AG10803 (cell line): ENCODE data around the gene SPOCK1.

ENCODE experiments used
- DNase-seq: peaks from one replicate; pipeline ENCODE4 v3.0.0; 2010; ENCODE audit warnings: low read depth
- H3K4me3 ChIP-seq: 2 replicates; pipeline ENCODE4 v1.5.1; 2011; ENCODE audit warnings: mild to moderate bottlenecking, low read length, control low read depth
- CTCF ChIP-seq: conservative IDR thresholded peaks from 2 replicates; pipeline ENCODE4 v1.5.1; 2011; ENCODE audit warnings: mild to moderate bottlenecking, low read length, control low read depth, inconsistent platforms

SPOCK1 gene

GRCh38 chr5:137296213-137296781, 202.8 kb downstream of the SPOCK1 start:
- no peak for DNase-seq
- no peak for TF ChIP-seq CTCF
- H3K4me3 ChIP-seq, result no peak overlapping the region

- DNase-seq, result no peak
- TF ChIP-seq CTCF, result no peak
- no peak overlapping the region for H3K4me3 ChIP-seq
Measured at GRCh38 chr5:137294604-137295003, 204.5 kb downstream of the SPOCK1 start.

GRCh38 chr5:137292461-137293027, 206.6 kb downstream of the SPOCK1 start:
- no peak for DNase-seq
- TF ChIP-seq CTCF, result no peak
- H3K4me3 ChIP-seq, result no peak overlapping the region

- TF ChIP-seq CTCF, result no peak
- DNase-seq, result no peak
- H3K4me3 ChIP-seq, result no peak overlapping the region
Measured at GRCh38 chr5:137291436-137291835, 207.7 kb downstream of the SPOCK1 start.

GRCh38 chr5:137291031-137291430, 208.1 kb downstream of the SPOCK1 start:
- DNase-seq, result no peak
- no peak overlapping the region for H3K4me3 ChIP-seq
- TF ChIP-seq CTCF, result no peak

- H3K4me3 ChIP-seq, result no peak overlapping the region
- TF ChIP-seq CTCF, result no peak
Measured at GRCh38 chr5:137290373-137290772, 208.8 kb downstream of the SPOCK1 start.

GRCh38 chr5:137289856-137290255, 209.3 kb downstream of the SPOCK1 start:
- H3K4me3 ChIP-seq, result no peak overlapping the region
- no peak for DNase-seq
- TF ChIP-seq CTCF, result no peak

More at GRCh38 chr5:137290373-137290772, 208.8 kb downstream of the SPOCK1 start:
- no peak for DNase-seq
